Stomach (tissue), 9 donors: ENCODE results near the gene PKHD1. TPM values are rescaled to one million over a fixed set of nuclear protein-coding genes. Genes with fewer than 3 reads are reported as not detected.

ENCODE experiments used
- DNase-seq, 2 donors: peaks; one replicate each; pipeline versions ENCODE4 v3.0.0 to v3.0.0-alpha.2; 2013 to 2019
- H3K27ac ChIP-seq, 5 donors: fragments of 200-600 bp in 4 of 5; sonication (generic) in 4 of 5; one replicate each; pipeline ENCODE4 v1.5.1; 2013 to 2019; ENCODE audit warnings: mild to moderate bottlenecking in 1 of 5, moderate library complexity in 1 of 5
- H3K27me3 ChIP-seq, 3 donors: fragments of 200-600 bp; sonication (generic); one replicate each; pipeline ENCODE4 v1.5.1; 2017 to 2019; ENCODE audit warnings: mixed run types in 1 of 3
- H3K36me3 ChIP-seq, 4 donors: fragments of 200-600 bp; sonication (generic); 1 replicate in 3 of 4; 2 replicates in 1 of 4; pipeline ENCODE4 v1.5.1; 2016 to 2019
- H3K4me1 ChIP-seq, 4 donors: fragments of 200-600 bp; sonication (generic); one replicate each; pipeline ENCODE4 v1.5.1; 2016 to 2019
- H3K4me3 ChIP-seq, 4 donors: fragments of 200-600 bp; sonication (generic) in 3 of 4; one replicate each; pipeline ENCODE4 v1.5.1; 2016 to 2019; ENCODE audit warnings: mild to moderate bottlenecking in 1 of 4
- H3K9me3 ChIP-seq, 4 donors: fragments of 200-600 bp; sonication (generic); one replicate each; pipeline ENCODE4 v1.5.1; 2016 to 2019
- CTCF ChIP-seq, 7 experiments: fragments of 450-650 bp in 4 of 7; fragments of 200-600 bp in 3 of 7; sonication (generic) in 3 of 7; IDR thresholded peaks; one replicate each; pipeline ENCODE4 v1.5.1; 2016 to 2019; ENCODE audit warnings: antibody characterized with exemption in 7 of 7, control low read depth in 2 of 7, mild to moderate bottlenecking in 1 of 7
- EP300 ChIP-seq: sonication (generic); formaldehyde crosslinking; IDR thresholded peaks from one replicate; pipeline ENCODE4 v1.6.1; 2017; ENCODE audit warnings: antibody characterized with exemption
- POLR2A ChIP-seq, 4 donors: fragments of 450-650 bp; IDR thresholded peaks; one replicate each; pipeline ENCODE4 v1.6.1; 2016; ENCODE audit warnings: antibody characterized with exemption in 4 of 4, control low read depth in 2 of 4, mild to moderate bottlenecking in 1 of 4, moderate library complexity in 1 of 4
- POLR2AphosphoS5 ChIP-seq, 3 donors: sonication (generic); formaldehyde crosslinking; IDR thresholded peaks; one replicate each; pipeline ENCODE4 v1.6.1; 2016; ENCODE audit warnings: antibody characterized with exemption in 3 of 3
- WGBS, 5 donors: extraction: QIAGEN DNeasy Blood & Tissue Kit in 3 of 5; methylation state at CpG; one replicate each; pipeline versions ENCODE4 v1.1.5 to v1.1.7; 2013 to 2018; 5-methylcytosine and 5-hydroxymethylcytosine counted together
- intact Hi-C: fragments of 100-400 bp; cut with DNase I; formaldehyde crosslinking; loops from one replicate; pipeline ENCODE4 v1.15.1; 2023; ENCODE audit warnings: low total_unique reads
- polyA plus RNA-seq, 3 donors: library from polyadenylated mRNA; stranded (reverse); fragments of 200-250 nt; gene quantifications; one replicate each; pipeline ENCODE4 v1.2.3, GENCODE V29; 2013
- total RNA-seq, 5 donors: library from RNA; depleted of rRNA; stranded (reverse); fragments of >200 nt; gene quantifications; one replicate each; pipeline versions ENCODE4 v1.1.0 to v1.2.3, GENCODE V29; 2014 to 2016
- donor health status: healthy with polysubstance abuse.
- donor health status: Bipolar disorder and iron deficiency.
- donor health status: healthy.

The PKHD1 gene
- total and polyA plus RNA-seq, 8 donors: 0.19 to 19.2 (median 4.6) TPM; not detected in 2

GRCh38 chr6:51812231-51812630, 275.2 kb downstream of the PKHD1 start:
- no peak for DNase-seq
- no peak overlapping the region for H3K4me3 ChIP-seq
- H3K36me3 ChIP-seq: no peaks in the 10 kb centered on the region
- WGBS, 5 donors: 68 to 97% (median 79%) methylated on average over 1 of the region's 1 CpG
- H3K27ac ChIP-seq: no peak overlapping the region
- intact Hi-C loops: no loop called here
- H3K9me3 ChIP-seq: peaks cover 0 to 13% (median 0%) of the 10 kb centered on the region in 4 donors
- TF ChIP-seq POLR2AphosphoS5 (IDR thresholded peaks at IDR 0.05) (no peak), POLR2A (IDR thresholded peaks at IDR 0.05) (no peak), CTCF (IDR thresholded peaks at IDR 0.05) (no peak), EP300 (no peak)
- no peaks in the 10 kb centered on the region for H3K27me3 ChIP-seq
- H3K4me1 ChIP-seq: no peaks in the 10 kb centered on the region

GRCh38 chr6:51805517-51805916, 281.9 kb downstream of the PKHD1 start:
- no peaks in the 10 kb centered on the region for H3K27me3 ChIP-seq
- DNase-seq: no peak
- H3K4me1 ChIP-seq: no peaks in the 10 kb centered on the region
- no peak overlapping the region for H3K4me3 ChIP-seq
- intact Hi-C loops: no loop called here
- TF ChIP-seq POLR2A (IDR thresholded peaks at IDR 0.05) (no peak), EP300 (no peak), POLR2AphosphoS5 (IDR thresholded peaks at IDR 0.05) (no peak), CTCF (IDR thresholded peaks at IDR 0.05) (no peak)
- 59 to 80% (median 71%) methylated on average over 1 of the region's 1 CpG for whole genome bisulfite sequencing, 5 donors
- no peaks in the 10 kb centered on the region for H3K36me3 ChIP-seq
- H3K9me3 ChIP-seq: peaks cover 0 to 8% (median 0%) of the 10 kb centered on the region in 4 donors
- no peak overlapping the region for H3K27ac ChIP-seq

GRCh38 chr6:51800603-51801002, 286.8 kb downstream of the PKHD1 start:
- intact Hi-C loops: no loop called here
- peaks cover 0 to 12% (median 11%) of the 10 kb centered on the region in 4 donors for H3K9me3 ChIP-seq
- no peaks in the 10 kb centered on the region for H3K4me1 ChIP-seq
- H3K4me3 ChIP-seq: no peak overlapping the region
- TF ChIP-seq EP300: no peak
- TF ChIP-seq POLR2AphosphoS5 (IDR thresholded peaks at IDR 0.05): no peak
- TF ChIP-seq CTCF (IDR thresholded peaks at IDR 0.05): no peak
- no peak for DNase-seq
- H3K27ac ChIP-seq: no peak overlapping the region
- H3K36me3 ChIP-seq: no peaks in the 10 kb centered on the region
- H3K27me3 ChIP-seq: no peaks in the 10 kb centered on the region

- no peak overlapping the region for H3K4me3 ChIP-seq
- H3K36me3 ChIP-seq: no peaks in the 10 kb centered on the region
- 90 to 97% (median 92%) methylated on average over 3 of the region's 3 CpGs for WGBS, 5 donors
- no peaks in the 10 kb centered on the region for H3K4me1 ChIP-seq
- no peak overlapping the region for H3K27ac ChIP-seq
- no peak for TF ChIP-seq POLR2AphosphoS5 (IDR thresholded peaks at IDR 0.05)
- no peak for TF ChIP-seq CTCF (IDR thresholded peaks at IDR 0.05)
- no peak for TF ChIP-seq POLR2A (IDR thresholded peaks at IDR 0.05)
- TF ChIP-seq EP300: no peak
- H3K9me3 ChIP-seq: peaks cover 0 to 20% (median 13%) of the 10 kb centered on the region in 4 donors
- H3K27me3 ChIP-seq: no peaks in the 10 kb centered on the region
- no peak for DNase-seq
- intact Hi-C loops: no loop called here
These were observed 294.0 kb downstream of the PKHD1 start for GRCh38 chr6:51793393-51793792.
